OCI-LY3 (cell line): ENCODE results near the gene LARGE1.

Experiments
- H2AFZ ChIP-seq: fragments of 200-600, 300-600 bp; shearing (Covaris generic); 2 replicates; pipeline ENCODE4 v1.6.0; 2014; ENCODE audit warnings: antibody characterized with exemption, low read depth, low read length
- H3K27ac ChIP-seq: fragments of 200-600, 300-600 bp; sonication (generic); 2 replicates; pipeline ENCODE4 v1.5.1; 2014; ENCODE audit warnings: mild to moderate bottlenecking, low read length, moderate library complexity, mixed read lengths
- H3K27me3 ChIP-seq: fragments of 200-600, 300-600 bp; sonication (generic); 2 replicates; pipeline ENCODE4 v1.6.1; 2014; ENCODE audit warnings: low read depth, low read length, mixed read lengths
- H3K36me3 ChIP-seq: fragments of 200-600, 300-600 bp; sonication (generic); replicated peaks from 2 replicates; pipeline ENCODE3; 2014; ENCODE audit warnings: low read depth, low read length, mixed read lengths
- H3K4me1 ChIP-seq: fragments of 300-600, 200-600 bp; sonication (generic); 2 replicates; pipeline ENCODE4 v1.6.1; 2014; ENCODE audit warnings: low read length, mixed read lengths
- H3K4me2 ChIP-seq: fragments of 200-600, 300-600 bp; sonication (generic); 2 replicates; pipeline ENCODE4 v1.6.1; 2014; ENCODE audit warnings: low read length, mixed read lengths
- H3K4me3 ChIP-seq: fragments of 300-600, 200-600 bp; sonication (generic); 2 replicates; pipeline ENCODE4 v1.5.1; 2014; ENCODE audit warnings: antibody characterized with exemption, mild to moderate bottlenecking, low read length, moderate library complexity
- H3K79me2 ChIP-seq: fragments of 300-600, 200-600 bp; shearing (Covaris generic); 2 replicates; pipeline ENCODE4 v1.6.1; 2014; ENCODE audit warnings: mild to moderate bottlenecking, low read length, mixed read lengths
- H3K9ac ChIP-seq: fragments of 300-600, 200-600 bp; shearing (Covaris generic); 2 replicates; pipeline ENCODE4 v1.6.0; 2014; ENCODE audit warnings: mild to moderate bottlenecking, low read length, moderate library complexity
- H3K9me3 ChIP-seq: fragments of 200-600, 300-600 bp; shearing (Covaris generic); 2 replicates; pipeline ENCODE4 v1.6.1; 2014; ENCODE audit warnings: low read length, mixed read lengths; ENCODE audit not compliant: insufficient read depth
- H4K20me1 ChIP-seq: fragments of 200-600, 300-600 bp; sonication (generic); 2 replicates; pipeline ENCODE4 v1.6.1; 2016; ENCODE audit warnings: low read length, mixed read lengths; ENCODE audit not compliant: insufficient read depth
- CTCF ChIP-seq: fragments of 200-600, 300-600 bp; sonication (generic); IDR thresholded peaks from 2 replicates; pipeline ENCODE4 v1.5.1; 2014; ENCODE audit warnings: antibody characterized with exemption, low read length, low read depth
- EZH2phosphoT487 ChIP-seq: fragments of 200-600 bp; shearing (Covaris generic); IDR thresholded peaks from 2 replicates; pipeline ENCODE4 v1.6.1; 2018; ENCODE audit warnings: antibody characterized with exemption, mixed run types, low read depth

Gene LARGE1

GRCh38 chr22:33770723-33771122 is 149.6 kb downstream of the LARGE1 start:
- no peak for TF ChIP-seq CTCF
- TF ChIP-seq EZH2phosphoT487: no peak
- Histone ChIP-seq H3K9ac (no peak overlapping the region), H3K36me3 (no peaks in the 10 kb centered on the region), H3K4me3 (no peak overlapping the region), H3K79me2 (peaks cover 54% of the 10 kb centered on the region), H3K27ac (no peak overlapping the region), H3K4me2 (no peak overlapping the region), H3K27me3 (no peaks in the 10 kb centered on the region), H3K9me3 (no peaks in the 10 kb centered on the region), H2AFZ (no peak overlapping the region), H3K4me1 (no peaks in the 10 kb centered on the region), H4K20me1 (peaks cover 68% of the 10 kb centered on the region)

DNA sequence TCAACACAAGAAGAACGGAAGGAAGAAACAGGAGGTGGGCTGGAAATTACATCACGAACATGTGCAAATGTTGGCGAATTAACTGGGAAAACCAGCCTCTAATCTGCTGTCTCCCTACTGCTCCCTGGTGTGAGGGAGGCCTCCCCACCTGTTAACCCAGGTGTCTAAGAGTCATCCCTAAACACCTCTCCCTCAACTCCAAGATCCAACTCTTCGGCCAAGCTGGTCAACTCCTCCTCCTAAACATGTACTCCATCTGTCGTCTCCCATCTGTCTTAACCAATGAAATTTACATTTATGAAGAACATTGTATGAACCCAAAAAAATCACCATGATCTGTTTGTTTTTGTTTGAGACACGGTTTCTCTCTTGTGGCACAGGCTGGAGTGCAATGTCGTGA is 154.2 kb downstream of the LARGE1 start:
- peaks cover 42% of the 10 kb centered on the region for H4K20me1 ChIP-seq
- TF ChIP-seq EZH2phosphoT487: no peak
- TF ChIP-seq CTCF: no peak
- H3K4me2 ChIP-seq: no peak overlapping the region
- no peaks in the 10 kb centered on the region for H3K36me3 ChIP-seq
- no peaks in the 10 kb centered on the region for H3K27me3 ChIP-seq
- peaks cover 40% of the 10 kb centered on the region; the same call in 1 of the 2 replicates for H3K79me2 ChIP-seq
- no peak overlapping the region for H2AFZ ChIP-seq
- no peak overlapping the region for H3K4me3 ChIP-seq
- H3K9ac ChIP-seq: no peak overlapping the region
- no peaks in the 10 kb centered on the region for H3K4me1 ChIP-seq
- no peak overlapping the region for H3K27ac ChIP-seq
- H3K9me3 ChIP-seq: no peaks in the 10 kb centered on the region

DNA sequence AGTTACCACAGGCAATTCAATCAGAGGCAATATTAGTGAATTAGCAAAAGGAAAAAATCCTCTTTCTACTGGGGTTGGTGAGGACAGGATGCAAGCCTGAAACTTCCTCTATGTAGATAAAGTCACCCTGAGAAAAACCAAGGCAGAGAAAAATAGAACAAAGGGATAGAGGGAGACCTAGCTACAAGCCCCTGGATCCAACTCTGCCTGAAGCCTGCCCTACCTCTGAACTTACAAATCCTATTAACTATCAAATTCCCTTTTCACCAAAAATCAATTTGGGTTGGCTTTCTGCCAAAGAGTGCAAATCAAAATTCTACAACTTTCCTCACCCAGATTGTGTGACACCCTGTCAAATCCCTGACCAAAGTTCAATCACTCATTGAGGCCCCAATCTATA is 161.3 kb downstream of the LARGE1 start:
- no peaks in the 10 kb centered on the region for H3K4me1 ChIP-seq
- H3K27me3 ChIP-seq: no peaks in the 10 kb centered on the region
- H3K9ac ChIP-seq: no peak overlapping the region
- no peak for TF ChIP-seq CTCF
- TF ChIP-seq EZH2phosphoT487: no peak
- H3K4me3 ChIP-seq: no peak overlapping the region
- peaks cover 4% of the 10 kb centered on the region for H4K20me1 ChIP-seq
- H3K79me2 ChIP-seq: 0 out of 2 replicates have a peak, but pooled peaks cover 1% of the 10 kb centered on the region
- no peak overlapping the region for H2AFZ ChIP-seq
- no peak overlapping the region for H3K4me2 ChIP-seq
- no peaks in the 10 kb centered on the region for H3K9me3 ChIP-seq
- H3K36me3 ChIP-seq: peaks cover 8% of the 10 kb centered on the region
- no peak overlapping the region for H3K27ac ChIP-seq

GRCh38 chr22:33757802-33758483 is 162.3 kb downstream of the LARGE1 start:
- H3K36me3 ChIP-seq: peaks cover 11% of the 10 kb centered on the region
- H3K27ac ChIP-seq: no peak overlapping the region

More at GRCh38 chr22:33757802-33758483, 162.3 kb downstream of the LARGE1 start:
- H3K4me2 ChIP-seq: no peak overlapping the region
- no peaks in the 10 kb centered on the region for H3K4me1 ChIP-seq
- H3K9me3 ChIP-seq: no peaks in the 10 kb centered on the region
- peaks cover 4% of the 10 kb centered on the region for H4K20me1 ChIP-seq
- no peak for TF ChIP-seq CTCF
- no peak for TF ChIP-seq EZH2phosphoT487
- no peaks in the 10 kb centered on the region for H3K79me2 ChIP-seq
- H2AFZ ChIP-seq: no peak overlapping the region
- no peak overlapping the region for H3K9ac ChIP-seq
- H3K27me3 ChIP-seq: no peaks in the 10 kb centered on the region
- no peak overlapping the region for H3K4me3 ChIP-seq
